IMR-90 (cell line): ENCODE results near the gene SLC16A1.

Experiments used
- CTCF ChIP-seq: conservative IDR thresholded peaks from 2 replicates; pipeline ENCODE4 v1.5.1; 2012; ENCODE audit warnings: mild to moderate bottlenecking, low read depth, low read length, improper control_type of control experiment
- POLR2A ChIP-seq: IDR thresholded peaks from 2 replicates; pipeline ENCODE4 v1.6.1; 2012; ENCODE audit warnings: mild to moderate bottlenecking, low read depth, low read length

- no peak for TF ChIP-seq POLR2A
- no peak for TF ChIP-seq CTCF
Measured at GRCh38 chr1:112904831-112905261, 51.1 kb downstream of the SLC16A1 start.
